Fibroblast of skin of abdomen (primary cell): ENCODE measurements around the gene LAPTM5.
A peak's percentile ranks its signal among the peaks of the same experiment; 100 is the strongest.

Experiments
- DNase-seq: peaks from one replicate; pipeline ENCODE4 v3.0.0-alpha.2; 2013

LAPTM5 gene

DNA sequence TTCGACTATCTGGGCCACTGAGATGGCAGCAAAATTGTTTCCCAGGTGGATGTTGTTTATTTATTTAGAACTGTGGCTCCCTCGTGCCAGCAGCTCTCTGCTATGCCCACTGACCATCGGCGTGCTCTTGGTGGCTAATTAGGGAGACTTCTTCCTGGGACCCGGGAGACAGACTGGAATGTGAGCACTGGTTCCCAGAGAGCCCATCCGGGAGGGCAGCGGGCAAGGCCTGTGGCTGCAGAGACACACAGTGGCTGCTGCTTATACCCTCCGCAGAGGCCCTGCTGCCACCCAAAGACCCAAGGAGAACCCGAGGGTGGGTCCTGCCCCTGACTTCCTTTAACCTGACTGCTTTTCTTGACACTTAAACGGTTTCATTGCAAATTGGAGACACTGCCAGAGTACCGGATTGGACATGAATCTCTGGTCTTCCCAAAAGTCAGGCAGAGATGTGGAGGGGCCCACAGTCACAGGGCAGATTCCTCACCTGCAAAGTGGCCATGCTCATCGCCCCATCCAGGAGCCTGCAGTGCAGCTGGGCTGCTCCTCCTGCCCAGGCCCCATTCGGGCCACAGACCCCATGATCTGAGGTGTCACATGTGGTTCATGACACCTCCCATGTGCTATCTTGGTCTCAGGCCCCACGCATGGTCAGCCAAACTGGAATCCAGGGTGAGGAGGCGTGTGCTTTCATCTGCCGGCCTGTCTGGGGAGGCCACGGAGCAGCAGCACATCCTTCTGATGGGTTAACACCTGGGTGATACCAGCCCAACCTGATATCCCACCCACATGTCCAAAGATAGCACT lies 28.5 kb downstream of the LAPTM5 start:
- DNase-seq = no peak

DNA sequence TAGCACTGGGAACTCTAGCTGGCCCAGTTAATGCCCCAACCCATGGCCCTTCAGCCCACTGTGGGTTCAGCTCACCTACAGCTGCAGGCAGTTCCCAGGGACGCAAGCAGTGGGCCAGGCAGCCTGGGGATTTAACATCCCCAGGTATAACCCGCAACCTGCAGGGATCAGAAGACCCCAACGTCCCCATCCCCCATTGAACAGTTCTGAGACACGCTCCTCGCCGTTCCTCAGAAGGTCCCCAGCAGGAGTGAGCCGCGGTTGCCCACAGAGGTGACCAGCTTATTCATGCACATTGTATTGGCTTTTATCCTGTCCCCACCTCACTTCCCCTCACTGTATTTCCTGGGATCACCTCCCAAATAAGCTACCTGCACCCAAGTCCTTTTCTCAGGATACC lies 29.2 kb downstream of the LAPTM5 start:
- no peak for DNase-seq

DNA sequence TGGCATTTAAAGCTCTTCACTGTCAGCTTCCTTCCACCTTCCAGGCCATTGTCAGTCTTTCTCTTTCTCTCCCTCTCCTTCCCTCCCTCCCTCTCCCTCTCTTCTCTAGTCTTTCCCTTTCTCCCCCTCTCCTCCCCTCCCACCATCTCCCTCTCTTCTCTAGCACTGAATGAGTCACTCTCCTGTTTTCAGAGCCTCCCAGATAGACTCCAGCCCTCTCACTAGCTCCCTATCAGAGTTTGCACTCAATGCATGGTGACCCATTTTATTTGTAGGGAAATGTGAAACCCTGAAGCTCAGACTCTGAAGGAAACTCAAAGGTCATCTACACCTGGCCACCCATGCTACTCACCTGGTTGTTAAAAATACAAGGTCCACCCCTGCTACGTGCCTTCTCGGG lies 29.8 kb downstream of the LAPTM5 start:
- DNase-seq = peak; percentile 59

DNA sequence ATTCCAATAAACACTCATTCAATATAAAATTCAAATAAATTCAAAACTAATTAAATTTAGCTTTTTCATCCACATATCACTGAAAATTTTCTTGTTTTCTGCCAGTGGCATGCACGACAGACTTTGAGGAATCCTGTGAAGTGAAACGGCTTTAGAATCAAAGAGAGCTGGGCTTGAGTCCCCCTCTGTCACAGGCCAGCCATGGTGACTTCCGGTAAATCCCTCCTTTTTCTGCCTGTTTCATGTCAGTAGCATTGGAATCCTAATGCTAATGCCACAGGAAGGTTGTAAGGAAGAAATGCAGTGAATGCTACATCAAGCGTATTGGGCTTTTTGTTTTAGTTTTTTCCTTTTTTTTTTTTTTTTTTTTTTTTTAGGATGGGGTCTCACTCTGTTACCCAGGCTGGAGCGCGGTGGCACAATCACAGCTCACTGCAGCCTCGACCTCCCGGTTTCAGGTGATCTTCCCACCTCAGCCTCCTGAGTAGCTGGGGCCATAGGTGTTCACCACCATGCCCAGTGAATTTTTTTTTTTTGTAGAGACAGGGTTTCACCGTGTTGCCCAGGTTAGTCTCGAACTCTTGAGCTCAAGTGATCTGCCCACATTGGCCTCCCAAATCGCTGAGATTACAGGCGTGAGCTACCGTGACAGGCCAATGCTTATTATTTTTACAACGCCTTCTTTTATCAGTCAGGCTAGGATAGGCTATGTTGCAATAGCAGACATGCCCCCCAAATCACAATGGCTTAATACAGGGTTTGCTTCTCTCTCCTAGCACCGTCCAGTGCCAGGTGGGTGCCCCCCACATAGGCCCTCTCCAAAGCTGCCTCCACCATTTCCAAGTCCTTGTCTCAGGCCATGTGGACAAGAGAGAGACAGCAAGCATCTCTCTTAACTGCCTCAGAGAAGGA lies 30.5 kb downstream of the LAPTM5 start:
- DNase-seq = no peak

DNA sequence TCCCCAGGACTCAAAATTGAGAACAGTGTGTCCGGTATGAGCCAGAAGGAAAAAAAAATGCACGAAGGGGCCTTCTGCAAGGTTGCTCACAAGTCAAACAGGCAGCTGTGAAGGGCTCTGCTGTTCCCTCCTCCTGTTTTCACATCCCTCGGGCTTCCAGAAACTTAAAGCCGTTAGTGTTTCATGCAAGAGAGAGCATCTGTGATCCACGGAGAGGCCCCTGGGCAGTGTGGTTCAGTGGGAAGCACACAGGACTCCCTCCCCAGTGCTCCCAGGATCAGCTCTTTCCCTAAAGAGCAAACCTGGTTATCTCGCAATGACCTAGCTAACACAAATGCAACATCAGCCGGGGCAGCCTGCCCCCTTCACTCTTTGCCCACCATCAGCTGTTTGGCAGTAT lies 31.3 kb downstream of the LAPTM5 start:
- no peak for DNase-seq

DNA sequence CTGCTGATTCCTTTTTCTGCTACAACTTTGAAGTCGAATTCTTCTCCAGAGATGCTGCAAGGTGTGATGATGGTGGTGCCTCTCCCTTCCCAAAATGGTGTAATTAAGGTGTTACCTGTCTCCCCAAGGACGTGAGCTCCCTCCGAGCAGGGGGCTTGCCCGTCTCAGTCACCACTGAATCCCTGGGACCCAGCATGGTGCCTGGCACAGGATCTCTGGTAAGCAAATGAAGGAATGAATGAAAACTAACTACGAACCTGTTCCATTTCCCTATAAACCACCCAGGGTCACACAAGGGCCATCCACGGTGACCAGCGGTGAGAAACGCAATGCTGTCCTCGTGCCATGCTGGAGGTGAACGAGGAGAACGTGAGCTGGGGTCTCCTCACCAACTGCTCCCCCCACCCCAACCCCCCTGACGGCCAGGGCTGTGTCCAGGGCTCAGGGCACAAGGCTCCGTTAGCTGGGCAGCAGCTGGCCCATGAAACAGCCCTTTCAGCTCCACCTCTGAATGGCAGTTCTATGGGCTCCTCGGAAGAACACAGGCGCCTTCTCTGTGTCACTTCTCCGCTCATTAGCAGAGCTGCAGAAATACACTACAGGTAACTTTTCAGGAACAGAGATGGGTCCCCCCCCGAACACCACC lies 32.0 kb downstream of the LAPTM5 start:
- no peak for DNase-seq

DNA sequence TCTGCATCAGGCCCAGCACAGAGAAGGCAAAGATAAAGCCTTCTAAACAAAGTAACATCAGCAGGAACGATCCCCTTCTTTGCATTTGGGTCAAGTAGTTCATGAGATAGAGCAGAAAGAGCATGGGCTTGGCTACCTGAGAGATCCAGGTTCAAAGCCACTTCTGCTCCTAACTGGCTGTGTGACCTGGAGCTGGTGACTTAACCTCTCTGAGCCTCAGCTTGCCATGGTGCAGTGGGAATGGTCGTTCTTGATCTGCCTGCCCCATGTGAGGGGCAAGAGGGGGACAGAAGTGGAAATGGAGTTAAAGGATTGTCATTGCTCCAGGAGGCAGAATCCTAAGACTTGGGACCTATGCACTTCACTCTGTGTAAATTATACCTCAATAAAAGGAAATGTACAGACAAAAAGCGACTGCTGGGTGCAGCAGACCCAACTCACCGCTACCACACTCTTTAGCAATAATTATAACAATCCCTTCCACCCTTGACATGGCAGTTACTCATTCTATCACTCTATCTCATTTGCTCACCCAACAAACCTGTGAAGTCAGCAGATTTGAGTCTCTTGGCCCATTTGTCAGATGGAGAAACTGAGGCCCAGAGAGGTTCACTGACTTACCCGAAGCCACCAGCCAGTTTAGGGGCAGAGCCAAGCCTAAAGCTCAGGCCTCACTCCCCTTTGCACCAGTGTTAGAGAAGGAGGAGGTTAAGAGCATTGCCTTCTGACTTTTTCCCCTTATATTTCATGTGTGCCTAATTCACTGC lies 32.7 kb downstream of the LAPTM5 start:
- DNase-seq = no peak

DNA sequence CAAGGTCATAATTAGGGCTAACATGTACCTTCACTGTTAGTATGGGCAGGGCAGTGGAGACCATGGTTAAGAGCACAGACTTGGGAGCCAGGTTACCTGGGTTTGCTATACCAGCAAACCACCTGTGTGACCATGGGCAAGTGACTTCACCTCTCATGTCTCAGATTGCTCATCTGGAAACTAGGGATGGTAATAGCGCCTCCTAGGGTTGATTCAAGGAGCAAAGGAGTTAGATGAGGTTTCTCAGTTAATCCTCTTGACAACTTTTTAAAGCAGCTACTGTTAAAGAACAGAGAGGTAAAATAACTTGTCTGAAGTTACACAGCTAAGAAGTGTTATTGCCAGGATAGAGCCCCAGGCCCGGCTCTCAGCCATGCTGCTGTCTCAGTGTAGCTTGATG lies 33.4 kb downstream of the LAPTM5 start:
- no peak for DNase-seq

DNA sequence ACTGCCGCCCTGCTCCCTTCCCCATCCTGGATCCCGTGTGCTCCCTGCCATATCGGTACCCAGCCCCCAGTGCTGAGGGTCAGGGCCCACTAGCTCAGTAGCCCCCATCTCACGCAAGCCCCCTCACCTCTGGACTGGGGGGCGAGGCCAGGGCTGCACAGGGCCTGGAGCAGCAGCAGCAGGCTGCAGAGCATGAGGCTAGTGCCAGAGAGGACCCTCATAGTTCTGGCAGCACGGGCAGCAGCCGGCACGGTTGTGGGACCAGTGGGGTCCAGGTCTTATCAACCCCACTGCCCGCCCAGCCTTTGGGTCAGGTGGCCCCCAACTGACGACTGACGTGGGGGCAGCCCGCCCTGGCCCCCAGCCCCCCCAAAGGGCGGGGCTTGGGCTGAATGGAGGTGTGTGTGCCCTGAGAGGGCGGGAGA lies 34.2 kb downstream of the LAPTM5 start, which contains the start of gene MATN1:
MATN1 (minus strand) TSS at position 255 of the 425 bp plus-strand sequence; CDS start at position 221, 34 bp downstream.
- DNase-seq = no peak

DNA sequence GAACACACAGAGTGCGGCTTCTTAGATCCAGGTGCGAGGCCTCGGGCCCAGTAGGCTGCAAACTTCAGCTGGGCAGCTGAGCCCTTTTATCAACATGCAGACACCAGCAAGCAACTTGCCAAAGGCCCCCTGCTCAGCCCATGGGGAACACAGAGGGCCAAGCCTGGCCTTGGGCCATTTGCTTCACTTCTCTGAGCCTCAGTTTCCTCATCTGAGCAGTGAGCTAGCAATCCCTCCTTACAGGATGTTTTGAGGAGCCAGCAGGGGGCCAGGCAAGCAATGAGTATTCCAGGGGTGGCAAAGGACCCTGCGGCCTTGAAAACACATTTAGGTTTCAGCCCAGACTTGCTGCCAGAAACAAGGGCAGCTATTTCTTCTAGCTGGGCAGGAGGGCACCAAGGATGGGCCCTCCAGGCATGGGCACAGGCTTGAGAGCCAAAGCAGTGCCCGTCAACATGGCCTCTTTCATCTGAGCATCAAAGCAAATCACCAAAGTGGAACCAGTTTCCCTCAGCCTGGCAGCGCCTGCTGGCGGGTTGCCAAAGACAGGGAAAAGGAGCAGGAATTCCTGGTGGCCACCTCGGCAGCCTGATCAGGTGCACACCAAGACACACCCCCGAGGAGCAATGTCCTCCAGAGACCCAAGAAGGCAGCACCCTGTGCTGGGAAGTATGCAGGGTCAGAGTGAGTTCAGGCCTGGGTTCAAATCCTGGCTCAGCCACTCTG lies 35.6 kb downstream of the LAPTM5 start:
- DNase-seq = no peak

DNA sequence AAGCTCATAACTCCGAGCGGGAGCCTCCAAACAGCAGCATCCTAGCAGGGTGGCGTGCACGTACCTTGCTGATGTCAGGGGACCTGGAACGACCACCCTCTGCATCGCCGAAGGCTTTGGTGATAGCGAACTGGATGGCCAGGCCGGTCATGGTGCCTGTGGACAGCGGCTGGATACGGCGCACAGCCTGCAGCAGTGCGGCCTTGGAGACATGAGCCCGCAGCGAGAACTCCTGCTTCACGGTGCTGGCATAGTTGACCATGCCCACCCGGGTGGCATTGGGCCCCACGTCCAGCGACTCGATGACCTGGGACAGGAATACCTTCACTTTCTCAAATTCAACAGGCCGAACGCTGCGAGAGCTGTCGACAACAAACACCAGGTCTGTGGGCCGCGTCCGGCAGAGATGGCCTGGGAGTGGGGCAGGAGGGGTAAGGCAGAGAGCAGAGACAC lies 36.2 kb downstream of the LAPTM5 start:
- DNase-seq = no peak

DNA sequence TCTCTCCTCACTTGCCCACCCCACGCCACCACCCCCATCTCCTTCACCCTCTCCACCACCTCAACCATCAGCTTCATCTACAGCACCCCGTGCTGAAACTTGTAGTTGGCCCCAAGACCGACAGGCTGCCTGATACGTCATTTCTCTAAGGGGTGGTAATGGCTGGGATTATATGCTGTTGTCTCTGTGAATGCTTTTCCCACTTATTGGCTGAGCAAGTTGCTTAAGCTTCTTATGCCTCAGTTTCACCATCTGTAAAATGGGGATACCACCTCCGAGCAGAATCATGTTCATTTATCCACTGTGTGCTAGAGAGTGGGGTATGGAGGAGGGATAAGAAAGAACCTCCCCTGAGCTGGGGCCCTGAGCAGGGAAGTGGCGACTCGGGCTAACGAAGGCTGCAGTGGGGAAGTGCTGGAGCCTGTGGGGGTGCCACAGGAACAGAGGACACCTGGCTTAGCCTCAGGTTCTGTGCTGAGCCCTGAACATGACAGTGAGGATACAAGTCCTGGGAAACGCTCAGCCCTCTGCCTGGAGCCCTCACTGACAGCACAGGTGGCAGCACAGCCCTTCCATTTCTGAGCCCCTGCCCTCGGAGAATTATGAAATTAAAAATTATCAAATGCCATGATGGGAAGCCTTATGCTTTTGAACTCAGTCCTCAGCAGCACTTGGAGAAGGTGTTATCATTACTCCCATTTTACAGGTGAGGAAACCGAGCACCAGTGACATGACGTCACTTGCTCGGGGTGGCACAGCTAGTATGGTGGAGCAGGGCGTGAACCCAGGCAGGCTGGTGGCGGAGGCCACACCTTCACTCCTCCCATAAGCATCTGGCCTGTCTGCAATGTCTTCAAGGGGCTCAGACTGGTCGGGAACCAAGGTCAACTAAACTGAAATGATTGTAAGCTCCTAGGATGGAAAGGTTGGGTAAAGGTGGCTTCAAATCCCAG lies 37.0 kb downstream of the LAPTM5 start:
- DNase-seq = no peak

DNA sequence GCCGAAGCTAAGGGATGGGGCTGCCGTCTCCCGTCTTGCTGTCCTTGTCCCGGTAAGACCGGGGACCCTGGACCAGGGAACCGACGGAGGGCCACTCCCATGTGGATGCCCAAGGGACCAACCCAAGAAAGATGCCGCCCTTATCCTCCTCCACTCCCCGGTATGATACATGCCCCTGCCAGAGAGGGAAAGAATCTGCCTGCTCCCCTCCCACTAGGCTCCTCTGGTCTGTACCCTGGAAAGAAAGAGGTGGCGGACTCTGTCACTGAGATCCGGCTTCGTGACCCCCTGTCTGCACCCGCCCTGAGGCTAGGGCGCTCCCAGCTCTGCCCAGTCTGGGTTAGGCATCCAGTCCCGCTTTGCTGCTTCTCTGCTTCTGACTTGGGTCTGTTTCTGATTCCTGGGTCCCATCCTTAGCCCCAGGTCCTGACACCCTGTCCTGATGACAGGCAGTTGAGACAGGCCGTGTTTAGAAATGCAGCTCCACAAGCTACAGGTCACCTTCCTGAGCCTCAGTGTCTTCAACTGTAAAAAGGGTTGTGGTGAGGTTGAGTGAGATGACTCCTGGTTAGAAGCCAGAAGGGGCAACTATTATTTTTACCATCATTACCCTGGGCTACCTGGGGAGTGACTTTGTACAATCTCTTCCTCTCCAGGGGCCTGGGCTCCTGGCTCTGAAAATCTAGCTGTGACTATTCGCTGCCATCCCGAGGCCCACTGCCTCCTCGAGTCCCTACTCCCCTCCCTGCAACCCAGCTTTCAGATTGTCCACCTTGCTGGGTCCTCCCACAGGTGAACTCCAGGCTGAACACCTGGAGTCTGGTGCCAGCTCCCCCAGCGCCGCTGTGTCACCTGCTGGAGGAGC lies 37.9 kb downstream of the LAPTM5 start:
- no peak for DNase-seq

DNA sequence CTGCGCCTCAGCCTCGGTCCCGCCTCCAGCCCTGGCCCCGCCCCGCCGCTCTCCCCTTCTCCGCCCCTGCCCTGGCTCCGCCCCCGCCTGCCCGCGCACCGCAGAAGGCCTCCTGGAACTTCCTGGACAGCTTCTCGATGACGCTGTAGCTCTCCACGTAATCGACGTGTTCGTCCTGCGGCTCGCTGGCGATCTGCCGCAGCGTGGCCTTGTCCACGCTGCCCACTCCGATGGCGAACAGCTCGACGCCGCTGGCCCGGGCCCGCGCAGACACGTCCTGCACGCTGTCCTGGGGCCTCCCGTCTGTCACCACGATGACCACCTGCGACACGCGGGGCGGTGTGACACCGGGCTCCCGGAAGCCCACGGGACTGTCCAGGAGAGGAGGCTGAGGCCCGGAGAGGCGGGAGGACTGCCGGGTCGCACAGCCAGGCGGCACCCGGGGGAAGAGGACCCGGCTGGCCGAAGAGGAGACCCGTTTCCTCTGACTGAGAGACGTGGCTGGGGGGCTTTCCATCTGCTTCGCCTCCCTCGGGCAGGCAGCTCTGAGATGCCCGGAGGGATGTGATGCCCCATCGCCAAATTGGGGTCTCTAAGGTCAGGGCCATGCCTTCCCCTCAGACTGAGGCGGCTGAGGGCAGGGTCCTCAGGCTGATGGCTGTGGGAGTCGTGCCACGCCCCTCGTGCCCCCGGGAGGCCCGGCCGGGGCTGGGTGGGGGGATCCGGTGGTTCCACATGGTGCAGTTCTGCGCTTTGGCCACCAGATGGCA lies 38.8 kb downstream of the LAPTM5 start:
- peak; percentile 98 for DNase-seq

DNA sequence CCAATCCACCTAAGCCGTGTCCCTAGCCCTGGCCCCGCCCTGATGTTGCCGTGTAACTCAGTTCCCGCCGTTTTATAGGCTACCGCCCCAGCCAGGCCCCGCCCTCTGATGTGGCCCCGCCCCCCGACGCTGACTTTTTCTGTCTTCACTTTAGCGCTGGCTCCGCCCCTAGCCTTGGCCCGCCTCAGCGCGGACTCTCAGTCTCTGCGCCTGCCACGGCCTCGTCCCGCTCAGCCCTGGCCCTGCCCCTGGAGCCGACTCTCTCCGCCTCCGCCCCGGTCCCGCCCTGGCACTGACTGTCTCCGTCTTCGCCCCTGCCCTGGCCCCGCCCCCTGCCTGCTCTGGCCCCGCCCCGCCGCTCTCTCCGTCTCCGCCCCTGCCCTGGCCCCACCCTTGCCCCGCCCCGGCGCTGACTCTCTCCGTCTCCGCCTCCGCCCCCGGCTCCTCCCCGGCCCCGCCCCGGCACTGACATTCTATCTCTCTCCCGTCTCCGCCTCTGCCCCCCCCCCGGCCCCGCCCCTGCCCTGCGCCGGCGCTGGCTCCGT lies 39.4 kb downstream of the LAPTM5 start:
- DNase-seq = peak; percentile 98

DNA sequence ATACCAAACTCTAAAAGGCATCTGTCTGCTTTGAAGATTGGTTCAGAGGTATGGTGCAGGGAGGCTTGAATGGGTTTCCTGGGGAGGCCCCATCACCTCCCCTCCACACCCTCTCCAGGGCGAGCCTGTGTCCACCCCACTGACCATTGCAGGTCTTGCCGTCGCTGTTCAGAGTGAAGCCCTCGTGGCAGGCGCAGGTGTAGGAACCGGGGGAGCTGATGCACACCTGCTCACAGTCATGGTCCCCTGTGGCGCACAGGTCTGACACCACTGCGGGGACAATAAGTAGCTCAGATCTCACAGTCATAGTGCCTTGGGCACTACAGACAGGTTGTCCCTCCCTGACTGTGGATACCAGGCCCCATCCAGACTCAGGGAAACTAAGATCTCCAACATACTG lies 40.9 kb downstream of the LAPTM5 start:
- no peak for DNase-seq

DNA sequence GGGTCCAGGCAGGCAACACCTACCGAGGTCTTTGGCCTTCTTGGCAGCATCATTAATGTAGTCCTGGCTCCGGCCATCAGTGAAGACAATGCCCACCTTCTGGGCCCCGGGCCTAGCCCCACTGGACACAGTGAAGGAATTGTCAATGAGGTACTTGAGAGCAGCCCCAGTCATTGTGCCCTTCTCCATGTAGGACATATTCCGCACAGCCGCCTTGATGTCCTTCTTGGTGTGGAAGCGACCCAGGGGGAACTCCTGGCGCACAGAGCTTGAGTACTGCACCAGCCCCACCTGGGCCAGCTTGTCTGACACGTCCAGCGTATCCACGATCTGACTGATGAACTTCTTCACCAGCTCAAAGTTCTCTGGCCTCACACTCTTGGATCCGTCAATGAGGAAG lies 41.7 kb downstream of the LAPTM5 start:
- no peak for DNase-seq

DNA sequence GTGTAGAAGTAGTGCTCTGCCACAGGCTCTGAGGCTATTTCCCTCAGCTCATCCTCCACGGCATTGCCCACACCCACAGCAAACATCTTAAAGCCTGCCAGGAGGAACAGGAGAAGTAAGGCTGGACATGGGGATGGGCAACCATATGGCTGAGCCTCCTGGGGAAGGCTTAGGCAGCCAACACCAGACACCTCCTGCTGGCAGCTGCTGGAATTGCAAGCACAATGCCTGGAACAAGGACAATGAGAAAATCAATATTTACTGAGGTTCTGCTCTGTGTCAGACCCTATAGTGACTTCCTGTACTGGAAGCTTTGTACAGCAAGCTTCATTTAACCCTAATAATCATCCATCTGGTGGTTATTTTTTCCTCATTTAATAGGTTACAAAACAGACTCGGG lies 42.4 kb downstream of the LAPTM5 start:
- DNase-seq = no peak
